SH-SY5Y (cell line): ENCODE data around the gene UTP14C.

Source experiments
- GATA2 ChIP-seq: IDR thresholded peaks from 2 replicates; pipeline ENCODE4 v1.6.1; 2011; ENCODE audit warnings: mild to moderate bottlenecking, low read depth, low read length
- GATA3 ChIP-seq: IDR thresholded peaks from 2 replicates; pipeline ENCODE4 v1.6.1; 2011; ENCODE audit warnings: low read depth, mild to moderate bottlenecking, low read length, moderate library complexity

GRCh38 chr13:52029569-52029968 lies 5.1 kb downstream of the UTP14C start:
- TF ChIP-seq GATA2 (no peak), GATA3 (no peak)
